Measurements from ENCODE around the gene HSPG2.
"Not testable (repeated sequence)": the region's sequence is repeated elsewhere in the genome, so short reads cannot be mapped to it uniquely, and the experiment has no call there.

HSPG2 gene
- total RNA-seq = 0.22 to 1.0 reads per million in 2 experiments

- DNase-seq (ENCODE audit: low read depth) = no peak
These were observed at the start of gene HSPG2 for GRCh38 chr1:21937034-21937371. Gene HSPG2 (minus strand): TSS chr1:21937310. CDS start chr1:21937217, 93 bp downstream.

- not testable (repeated sequence) for DNase-seq (ENCODE audit: low read depth)
These were observed 49.3 kb upstream of the HSPG2 start for GRCh38 chr1:21986386-21986785.

GRCh38 chr1:21985893-21986292 lies 48.8 kb upstream of the HSPG2 start:
- not testable (repeated sequence) for DNase-seq (ENCODE audit: low read depth)

- not testable (repeated sequence) for DNase-seq (ENCODE audit: low read depth)
These were observed 46.4 kb upstream of the HSPG2 start for GRCh38 chr1:21983539-21983938.

GRCh38 chr1:21982122-21982521 lies 45.0 kb upstream of the HSPG2 start:
- DNase-seq (ENCODE audit: low read depth) = not testable (repeated sequence)

GRCh38 chr1:21981253-21981652 lies 44.1 kb upstream of the HSPG2 start:
- not testable (repeated sequence) for DNase-seq (ENCODE audit: low read depth)

GRCh38 chr1:21980515-21981220 lies 43.6 kb upstream of the HSPG2 start:
- DNase-seq (ENCODE audit: low read depth) = not testable (repeated sequence)

- DNase-seq (ENCODE audit: low read depth) = not testable (repeated sequence)
These were observed 41.1 kb upstream of the HSPG2 start for GRCh38 chr1:21978209-21978608.

- not testable (repeated sequence) for DNase-seq (ENCODE audit: low read depth)
These were observed 39.7 kb upstream of the HSPG2 start, which contains the start of gene CELA3B for GRCh38 chr1:21976703-21977239. Gene CELA3B (plus strand): TSS chr1:21977022. CDS start chr1:21977040, 18 bp downstream.

GRCh38 chr1:21975296-21975695 lies 38.2 kb upstream of the HSPG2 start:
- not testable (repeated sequence) for DNase-seq (ENCODE audit: low read depth)

GRCh38 chr1:21974699-21975098 lies 37.6 kb upstream of the HSPG2 start:
- DNase-seq (ENCODE audit: low read depth) = not testable (repeated sequence)

GRCh38 chr1:21973948-21974347 lies 36.8 kb upstream of the HSPG2 start:
- not testable (repeated sequence) for DNase-seq (ENCODE audit: low read depth)

GRCh38 chr1:21972973-21973441 lies 35.9 kb upstream of the HSPG2 start:
- DNase-seq (ENCODE audit: low read depth) = not testable (repeated sequence)

- not testable (repeated sequence) for DNase-seq (ENCODE audit: low read depth)
These were observed 33.4 kb upstream of the HSPG2 start for GRCh38 chr1:21970523-21970922.

- DNase-seq (ENCODE audit: low read depth) = not testable (repeated sequence)
These were observed 32.0 kb upstream of the HSPG2 start for GRCh38 chr1:21969066-21969465.

- not testable (repeated sequence) for DNase-seq (ENCODE audit: low read depth)
These were observed 30.1 kb upstream of the HSPG2 start for GRCh38 chr1:21967216-21967615.

GRCh38 chr1:21966247-21967000 lies 29.3 kb upstream of the HSPG2 start:
- no peak for DNase-seq (ENCODE audit: low read depth)

GRCh38 chr1:21963477-21964217 lies 26.5 kb upstream of the HSPG2 start:
- DNase-seq (ENCODE audit: low read depth) = peak; percentile 71

- DNase-seq (ENCODE audit: low read depth) = no peak
These were observed 24.7 kb upstream of the HSPG2 start for GRCh38 chr1:21961799-21962198.

- DNase-seq (ENCODE audit: low read depth) = no peak
These were observed 24.2 kb upstream of the HSPG2 start for GRCh38 chr1:21961337-21961736.

GRCh38 chr1:21956720-21957552 lies 19.8 kb upstream of the HSPG2 start:
- peak; percentile 48 for DNase-seq (ENCODE audit: low read depth)
